ENCODE data around the gene FRY. TPM values are rescaled to one million over a fixed set of nuclear protein-coding genes. Genes with fewer than 3 reads are reported as not detected.

Gene FRY
- total RNA-seq, 1 donor from 2014 or later: 83.6 TPM

DNA sequence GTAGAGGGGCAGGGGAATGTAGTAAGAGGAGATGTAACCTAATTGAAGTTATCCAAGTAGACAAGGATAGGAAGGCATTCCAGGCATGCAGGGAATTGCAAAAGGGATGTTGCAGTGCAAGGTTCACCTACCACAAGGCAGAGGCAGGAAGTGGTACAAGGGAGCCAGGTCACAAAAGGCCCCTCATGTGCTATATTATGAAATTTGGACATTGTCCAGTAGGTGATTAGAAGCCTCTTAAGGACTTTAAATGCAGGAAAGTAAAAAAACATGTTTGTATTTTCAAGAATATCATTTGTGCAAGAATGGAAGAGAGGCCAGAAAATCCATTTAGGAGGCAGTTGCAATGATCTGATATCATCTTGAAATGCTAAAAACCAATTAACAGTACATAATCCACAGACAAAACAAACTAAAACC lies 111.4 kb downstream of the FRY start:
- Mint-ChIP-seq H3K36me3 (ENCODE audit: unreplicated experiment) (no peaks in the 10 kb centered on the region), H3K27ac (ENCODE audit: unreplicated experiment) (no peak overlapping the region), H3K4me1 (ENCODE audit: low read depth, unreplicated experiment) (no peaks in the 10 kb centered on the region), H3K4me3 (ENCODE audit: unreplicated experiment) (no peak overlapping the region), H3K27me3 (ENCODE audit: unreplicated experiment) (peaks cover 1% of the 10 kb centered on the region), H3K9me3 (ENCODE audit: unreplicated experiment) (no peaks in the 10 kb centered on the region)
- TF ChIP-seq, protein P1, sequence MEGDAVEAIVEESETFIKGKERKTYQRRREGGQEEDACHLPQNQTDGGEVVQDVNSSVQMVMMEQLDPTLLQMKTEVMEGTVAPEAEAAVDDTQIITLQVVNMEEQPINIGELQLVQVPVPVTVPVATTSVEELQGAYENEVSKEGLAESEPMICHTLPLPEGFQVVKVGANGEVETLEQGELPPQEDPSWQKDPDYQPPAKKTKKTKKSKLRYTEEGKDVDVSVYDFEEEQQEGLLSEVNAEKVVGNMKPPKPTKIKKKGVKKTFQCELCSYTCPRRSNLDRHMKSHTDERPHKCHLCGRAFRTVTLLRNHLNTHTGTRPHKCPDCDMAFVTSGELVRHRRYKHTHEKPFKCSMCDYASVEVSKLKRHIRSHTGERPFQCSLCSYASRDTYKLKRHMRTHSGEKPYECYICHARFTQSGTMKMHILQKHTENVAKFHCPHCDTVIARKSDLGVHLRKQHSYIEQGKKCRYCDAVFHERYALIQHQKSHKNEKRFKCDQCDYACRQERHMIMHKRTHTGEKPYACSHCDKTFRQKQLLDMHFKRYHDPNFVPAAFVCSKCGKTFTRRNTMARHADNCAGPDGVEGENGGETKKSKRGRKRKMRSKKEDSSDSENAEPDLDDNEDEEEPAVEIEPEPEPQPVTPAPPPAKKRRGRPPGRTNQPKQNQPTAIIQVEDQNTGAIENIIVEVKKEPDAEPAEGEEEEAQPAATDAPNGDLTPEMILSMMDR (IDR thresholded peaks at IDR 0.05; ENCODE audit: partially characterized antibody, unreplicated experiment): no peak
- DNase-seq: no peak

GRCh38 chr13:32147193-32147592 lies 115.6 kb downstream of the FRY start:
- H3K9me3 Mint-ChIP-seq (ENCODE audit: unreplicated experiment): no peaks in the 10 kb centered on the region
- no peaks in the 10 kb centered on the region for H3K27me3 Mint-ChIP-seq (ENCODE audit: unreplicated experiment)
- H3K4me1 Mint-ChIP-seq (ENCODE audit: low read depth, unreplicated experiment): peaks cover 2% of the 10 kb centered on the region
- DNase-seq: no peak
- no peaks in the 10 kb centered on the region for H3K36me3 Mint-ChIP-seq (ENCODE audit: unreplicated experiment)
- TF ChIP-seq, protein P1 (IDR thresholded peaks at IDR 0.05; ENCODE audit: partially characterized antibody, unreplicated experiment): no peak
- no peak overlapping the region for H3K4me3 Mint-ChIP-seq (ENCODE audit: unreplicated experiment)
- H3K27ac Mint-ChIP-seq (ENCODE audit: unreplicated experiment): no peak overlapping the region

GRCh38 chr13:32147976-32148375 lies 116.4 kb downstream of the FRY start:
- Mint-ChIP-seq H3K4me3 (ENCODE audit: unreplicated experiment) (no peak overlapping the region), H3K4me1 (ENCODE audit: low read depth, unreplicated experiment) (peaks cover 2% of the 10 kb centered on the region), H3K27me3 (ENCODE audit: unreplicated experiment) (no peaks in the 10 kb centered on the region), H3K36me3 (ENCODE audit: unreplicated experiment) (no peaks in the 10 kb centered on the region), H3K27ac (ENCODE audit: unreplicated experiment) (no peak overlapping the region), H3K9me3 (ENCODE audit: unreplicated experiment) (no peaks in the 10 kb centered on the region)
- DNase-seq: no peak
- TF ChIP-seq, protein P1 (IDR thresholded peaks at IDR 0.05; ENCODE audit: partially characterized antibody, unreplicated experiment): no peak

DNA sequence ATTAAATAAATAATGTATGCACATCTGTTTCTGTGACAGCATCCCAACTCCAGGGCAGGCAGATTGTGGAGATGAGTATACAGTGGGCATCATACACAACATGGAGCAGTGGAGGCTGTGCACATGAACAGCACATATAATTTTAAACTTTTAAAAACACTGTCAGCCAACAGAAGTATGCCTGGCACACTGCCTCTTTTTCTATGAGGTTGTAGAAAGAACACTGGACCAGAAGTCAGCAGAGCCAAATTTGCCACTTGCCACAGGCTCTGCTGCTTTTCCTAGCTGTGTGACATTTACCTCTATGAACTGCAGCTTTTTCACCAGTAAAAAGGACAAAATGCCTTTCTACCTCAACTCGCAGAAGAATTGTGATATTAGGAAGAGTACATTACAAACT lies 118.7 kb downstream of the FRY start:
- H3K9me3 Mint-ChIP-seq (ENCODE audit: unreplicated experiment): no peaks in the 10 kb centered on the region
- no peaks in the 10 kb centered on the region for H3K36me3 Mint-ChIP-seq (ENCODE audit: unreplicated experiment)

GRCh38 chr13:32150794-32151193 lies 119.2 kb downstream of the FRY start:
- no peaks in the 10 kb centered on the region for H3K9me3 Mint-ChIP-seq (ENCODE audit: unreplicated experiment)
- no peak for DNase-seq
- no peak overlapping the region for H3K4me3 Mint-ChIP-seq (ENCODE audit: unreplicated experiment)
- H3K27me3 Mint-ChIP-seq (ENCODE audit: unreplicated experiment): no peaks in the 10 kb centered on the region
- no peaks in the 10 kb centered on the region for H3K36me3 Mint-ChIP-seq (ENCODE audit: unreplicated experiment)
- H3K4me1 Mint-ChIP-seq (ENCODE audit: low read depth, unreplicated experiment): peaks cover 2% of the 10 kb centered on the region
- TF ChIP-seq, protein P1 (IDR thresholded peaks at IDR 0.05; ENCODE audit: partially characterized antibody, unreplicated experiment): no peak
- H3K27ac Mint-ChIP-seq (ENCODE audit: unreplicated experiment): no peak overlapping the region

More for the DNA sequence above, 118.7 kb downstream of the FRY start:
- TF ChIP-seq, protein P1 (IDR thresholded peaks at IDR 0.05; ENCODE audit: partially characterized antibody, unreplicated experiment): no peak
- no peaks in the 10 kb centered on the region for H3K27me3 Mint-ChIP-seq (ENCODE audit: unreplicated experiment)
- no peak overlapping the region for H3K27ac Mint-ChIP-seq (ENCODE audit: unreplicated experiment)
- no peak for DNase-seq
- H3K4me3 Mint-ChIP-seq (ENCODE audit: unreplicated experiment): no peak overlapping the region
- peaks cover 2% of the 10 kb centered on the region for H3K4me1 Mint-ChIP-seq (ENCODE audit: low read depth, unreplicated experiment)
